K562 (cell line): ENCODE measurements around the gene NRCAM. TPM values are rescaled to one million over a fixed set of nuclear protein-coding genes. Genes with fewer than 3 reads are reported as not detected.

ENCODE experiments used
- AFF1 ChIP-seq, 2 experiments: fragments of 450-650 bp; IDR thresholded peaks; 2 replicates each; pipeline ENCODE4 v1.6.1; 2018; ENCODE audit warnings: mild to moderate bottlenecking in 2 of 2, low read depth in 1 of 2; ENCODE audit not compliant: partially characterized antibody in 2 of 2
- COPS2 ChIP-seq: fragments of 450-650 bp; conservative IDR thresholded peaks from 2 replicates; pipeline ENCODE4 v1.6.1; 2016; ENCODE audit warnings: mild to moderate bottlenecking, moderate library complexity
- E2F6 ChIP-seq, 2 experiments: IDR thresholded peaks; 2 replicates each; pipeline ENCODE4 v1.6.1; 2011; ENCODE audit warnings: borderline replicate concordance in 1 of 2, control low read depth in 1 of 2, low read depth in 1 of 2, low read length in 1 of 2, mild to moderate bottlenecking in 1 of 2, mixed read lengths in 1 of 2, moderate library complexity in 1 of 2; ENCODE audit not compliant: insufficient read depth in 1 of 2, insufficient read length in 1 of 2, poor library complexity in 1 of 2, severe bottlenecking in 1 of 2; ENCODE audit errors: extremely low read depth in 1 of 2
- RFX5 ChIP-seq: IDR thresholded peaks from 2 replicates; pipeline ENCODE4 v1.6.1; 2011; ENCODE audit warnings: low read depth, mild to moderate bottlenecking, improper control_type of control experiment, low read length
- SNAPC5 ChIP-seq: fragments of 250-450 bp; sonication (Bioruptor Pico); IDR thresholded peaks from 2 replicates; pipeline ENCODE4 v1.8.0; 2021; ENCODE audit warnings: moderate library complexity, mild to moderate bottlenecking, inconsistent platforms
- TBP ChIP-seq: optimal IDR thresholded peaks from 2 replicates; pipeline ENCODE3; 2011; ENCODE audit warnings: low read depth, low read length, improper control_type of control experiment
- ZFP30 ChIP-seq: fragments of 250-450 bp; sonication (Bioruptor Pico); IDR thresholded peaks from 2 replicates; pipeline ENCODE4 v1.8.0; 2022; ENCODE audit warnings: moderate library complexity, mild to moderate bottlenecking, inconsistent platforms, borderline replicate concordance
- ZNF583 ChIP-seq: fragments of 250-450 bp; sonication (Bioruptor Pico); IDR thresholded peaks from 2 replicates; pipeline ENCODE4 v1.4.0; 2020
- ZNF830 ChIP-seq: fragments of 250-450 bp; sonication (Bioruptor Pico); IDR thresholded peaks from 2 replicates; pipeline ENCODE4 v1.5.0; 2021; ENCODE audit warnings: mild to moderate bottlenecking
- polyA plus RNA-seq, 8 experiments: library from polyadenylated mRNA; depleted of rRNA in 4 of 8; stranded (reverse) in 5 of 8; unstranded in 3 of 8; fragments of >200 nt; fragmentation: Nextera tagmentation in 2 of 8; fragmentation: Illumina TruSeq in 1 of 8; extraction: Ambion mirVana in 2 of 8; extraction: Trizol in 1 of 8; gene quantifications; 2 replicates each; pipeline versions ENCODE4 v1.2.1 to v1.2.3, GENCODE V29; 2011 to 2014; ENCODE audit warnings: inconsistent platforms in 1 of 8, missing spikeins in 1 of 8
- total RNA-seq, 7 experiments: library from RNA; depleted of rRNA in 6 of 7; stranded (reverse); fragments of >200 nt in 6 of 7; fragmentation: Illumina TruSeq in 2 of 7; extraction: Trizol in 2 of 7; gene quantifications; 2 replicates each; pipeline versions ENCODE4 v1.2.1 to v1.2.3, GENCODE V29; 2011 to 2021; ENCODE audit warnings: low replicate concordance in 1 of 7
- TF ChIP-seq, protein P1 (sequence below): fragments of 250-450 bp; sonication (Bioruptor Pico); IDR thresholded peaks from 2 replicates; pipeline ENCODE4 v1.5.0; 2021

NRCAM gene
- total and polyA plus RNA-seq, 9 of the 15 experiments (the other 6 are each of a cell fraction or from before 2014, with no cell fraction given): 0.03 to 0.54 (median 0.12) TPM; not detected in 1

DNA sequence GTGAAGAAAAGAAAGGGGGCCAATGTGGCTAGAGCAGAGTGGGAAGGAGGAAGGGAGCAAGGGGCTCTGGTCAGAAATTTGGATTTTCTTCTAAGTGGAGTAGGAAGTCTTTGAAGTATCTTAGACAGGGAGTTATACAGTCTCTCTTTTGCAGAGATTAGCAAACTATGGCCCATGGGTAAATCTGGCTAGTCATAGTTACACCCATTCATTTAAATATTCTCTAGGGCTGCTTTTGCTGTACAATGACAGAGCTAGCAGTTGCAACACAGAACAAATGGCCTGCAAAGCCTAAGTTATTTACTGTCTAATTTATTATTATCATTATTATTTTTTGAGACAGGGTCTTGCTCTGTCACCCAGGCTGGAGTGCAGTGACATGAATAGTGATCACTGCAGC is 315.6 kb downstream of the NRCAM start (continued):
- TF ChIP-seq E2F6 (IDR thresholded peaks at IDR 0.05; ENCODE audit: borderline replicate concordance in 1 of 2, extremely low read depth in 1 of 2, insufficient read depth in 1 of 2, insufficient read length in 1 of 2, low read depth in 1 of 2, low read length in 1 of 2, poor library complexity in 1 of 2, severe bottlenecking in 1 of 2) (no peak), SNAPC5 (CRISPR knock-in tag) (no peak), RFX5 (no peak), ZNF583 (CRISPR knock-in tag) (no peak), AFF1 (IDR thresholded peaks at IDR 0.05; ENCODE audit: low read depth in 1 of 2, partially characterized antibody in 2 of 2) (no peak), COPS2 (no peak), TBP (no peak), ZNF830 (CRISPR knock-in tag) (no peak), ZFP30 (CRISPR knock-in tag) (no peak)
- TF ChIP-seq, protein P1, sequence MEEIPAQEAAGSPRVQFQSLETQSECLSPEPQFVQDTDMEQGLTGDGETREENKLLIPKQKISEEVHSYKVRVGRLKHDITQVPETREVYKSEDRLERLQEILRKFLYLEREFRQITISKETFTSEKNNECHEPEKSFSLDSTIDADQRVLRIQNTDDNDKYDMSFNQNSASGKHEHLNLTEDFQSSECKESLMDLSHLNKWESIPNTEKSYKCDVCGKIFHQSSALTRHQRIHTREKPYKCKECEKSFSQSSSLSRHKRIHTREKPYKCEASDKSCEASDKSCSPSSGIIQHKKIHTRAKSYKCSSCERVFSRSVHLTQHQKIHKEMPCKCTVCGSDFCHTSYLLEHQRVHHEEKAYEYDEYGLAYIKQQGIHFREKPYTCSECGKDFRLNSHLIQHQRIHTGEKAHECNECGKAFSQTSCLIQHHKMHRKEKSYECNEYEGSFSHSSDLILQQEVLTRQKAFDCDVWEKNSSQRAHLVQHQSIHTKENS: no peak
- TF ChIP-seq, all 486 proteins: peak for 0
